Measurements from ENCODE around the gene SNAPC4. TPM values are rescaled to one million over a fixed set of nuclear protein-coding genes. Genes with fewer than 3 reads are reported as not detected.
"Not testable (repeated sequence)": the region's sequence is repeated elsewhere in the genome, so short reads cannot be mapped to it uniquely, and the experiment has no call there.

Gene SNAPC4
- total and polyA plus RNA-seq, 4 experiments from 2014 or later = 0.35 to 15.4 (median 7.6) TPM

DNA sequence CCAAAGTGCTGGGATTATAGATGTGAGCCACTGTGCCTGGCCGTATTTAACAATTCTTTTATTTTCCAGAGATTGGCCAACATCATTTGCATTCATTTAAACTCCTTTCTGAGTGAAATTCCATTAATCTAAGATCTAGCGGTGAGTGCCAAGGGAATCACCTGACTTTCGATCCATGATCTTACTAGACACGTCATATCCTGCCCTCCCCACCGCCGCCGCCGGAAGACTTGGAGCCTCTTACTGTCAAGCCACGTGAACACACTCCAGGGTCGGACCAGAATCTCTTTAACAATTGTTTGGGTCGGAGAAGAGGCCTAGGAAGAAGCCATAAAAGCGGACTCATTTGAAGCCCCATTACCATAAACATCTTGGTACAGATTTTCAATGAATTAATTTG, 26.8 kb upstream of the SNAPC4 start:
- H3K9me3 ChIP-seq (ENCODE audit: control insufficient read depth in 1 of 2, low read length in 2 of 2) = no peaks in the 10 kb centered on the region
- no peaks in the 10 kb centered on the region for H3K4me1 ChIP-seq (ENCODE audit: insufficient read depth, low read length)
- no peak overlapping the region for H3K4me3 ChIP-seq (ENCODE audit: low read length in 2 of 2)
- intact Hi-C loops (cut with micrococcal nuclease) = no loop called here
- no peaks in the 10 kb centered on the region for H3K27me3 ChIP-seq (ENCODE audit: insufficient read depth, low read length)
- Mint-ChIP-seq H3K4me3 (no peak overlapping the region), H3K9me3 (no peaks in the 10 kb centered on the region), H3K4me1 (no peaks in the 10 kb centered on the region), H3K27me3 (no peaks in the 10 kb centered on the region), H3K27ac (peak overlapping the region in 3 of 7 donors; percentile 37 to 69 (median 40)), H3K36me3 (peaks cover 9 to 52% of the 10 kb centered on the region in 2 donors)
- POLR2A ChIA-PET (ENCODE audit: partially characterized antibody) = no interaction called here
- H3K36me3 ChIP-seq (ENCODE audit: insufficient read depth, low read length) = peaks cover 29% of the 10 kb centered on the region
- DNase-seq = no peak
- CTCF ChIA-PET (ENCODE audit: partially characterized antibody) = no interaction called here
- no peak overlapping the region for H3K27ac ChIP-seq (ENCODE audit: low read depth, low read length)

GRCh38 chr9:136425367-136425766, 25.4 kb upstream of the SNAPC4 start:
- peaks cover 32% of the 10 kb centered on the region for H3K36me3 ChIP-seq (ENCODE audit: insufficient read depth, low read length)
- H3K4me3 ChIP-seq (ENCODE audit: low read length in 2 of 2); H3K4me1 ChIP-seq (ENCODE audit: insufficient read depth, low read length); H3K27me3 Mint-ChIP-seq; intact Hi-C loops (cut with micrococcal nuclease); H3K4me1 Mint-ChIP-seq; H3K27me3 ChIP-seq (ENCODE audit: insufficient read depth, low read length); H3K9me3 ChIP-seq (ENCODE audit: control insufficient read depth in 1 of 2, low read length in 2 of 2); H3K4me3 Mint-ChIP-seq; H3K9me3 Mint-ChIP-seq; H3K27ac ChIP-seq (ENCODE audit: low read depth, low read length); CTCF ChIA-PET (ENCODE audit: partially characterized antibody); DNase-seq; POLR2A ChIA-PET (ENCODE audit: partially characterized antibody): not testable (repeated sequence)
- H3K36me3 Mint-ChIP-seq = peaks cover 8 to 58% of the 10 kb centered on the region in 2 donors
- peak overlapping the region in 1 of 7 donors; percentile 35 for H3K27ac Mint-ChIP-seq

- H3K36me3 Mint-ChIP-seq = peaks cover 6 to 57% of the 10 kb centered on the region in 2 donors
- Histone ChIP-seq H3K36me3 (ENCODE audit: insufficient read depth, low read length) (peaks cover 30% of the 10 kb centered on the region), H3K27me3 (ENCODE audit: insufficient read depth, low read length) (no peaks in the 10 kb centered on the region), H3K9me3 (ENCODE audit: control insufficient read depth in 1 of 2, low read length in 2 of 2) (no peaks in the 10 kb centered on the region), H3K4me3 (ENCODE audit: low read length in 2 of 2) (no peak overlapping the region), H3K27ac (ENCODE audit: low read depth, low read length) (no peak overlapping the region), H3K4me1 (ENCODE audit: insufficient read depth, low read length) (no peaks in the 10 kb centered on the region)
- DNase-seq = no peak
- intact Hi-C loops (cut with micrococcal nuclease) = no loop called here
- peak overlapping the region in 3 of 7 donors; percentile 27 to 48 (median 35) for H3K27ac Mint-ChIP-seq
- POLR2A ChIA-PET (ENCODE audit: partially characterized antibody) = interaction anchor here (0.7 to 1.1 kb wide), 2 partner anchors 12 to 61 kb away, joined by 3 to 4 read pairs; partner anchors contain the start of gene DNLZ
- H3K4me1 Mint-ChIP-seq = no peaks in the 10 kb centered on the region
- no peak overlapping the region for H3K4me3 Mint-ChIP-seq
- H3K9me3 Mint-ChIP-seq = no peaks in the 10 kb centered on the region
- H3K27me3 Mint-ChIP-seq = no peaks in the 10 kb centered on the region
- CTCF ChIA-PET (ENCODE audit: partially characterized antibody) = no interaction called here
These were observed 24.9 kb upstream of the SNAPC4 start for GRCh38 chr9:136424750-136425362.

DNA sequence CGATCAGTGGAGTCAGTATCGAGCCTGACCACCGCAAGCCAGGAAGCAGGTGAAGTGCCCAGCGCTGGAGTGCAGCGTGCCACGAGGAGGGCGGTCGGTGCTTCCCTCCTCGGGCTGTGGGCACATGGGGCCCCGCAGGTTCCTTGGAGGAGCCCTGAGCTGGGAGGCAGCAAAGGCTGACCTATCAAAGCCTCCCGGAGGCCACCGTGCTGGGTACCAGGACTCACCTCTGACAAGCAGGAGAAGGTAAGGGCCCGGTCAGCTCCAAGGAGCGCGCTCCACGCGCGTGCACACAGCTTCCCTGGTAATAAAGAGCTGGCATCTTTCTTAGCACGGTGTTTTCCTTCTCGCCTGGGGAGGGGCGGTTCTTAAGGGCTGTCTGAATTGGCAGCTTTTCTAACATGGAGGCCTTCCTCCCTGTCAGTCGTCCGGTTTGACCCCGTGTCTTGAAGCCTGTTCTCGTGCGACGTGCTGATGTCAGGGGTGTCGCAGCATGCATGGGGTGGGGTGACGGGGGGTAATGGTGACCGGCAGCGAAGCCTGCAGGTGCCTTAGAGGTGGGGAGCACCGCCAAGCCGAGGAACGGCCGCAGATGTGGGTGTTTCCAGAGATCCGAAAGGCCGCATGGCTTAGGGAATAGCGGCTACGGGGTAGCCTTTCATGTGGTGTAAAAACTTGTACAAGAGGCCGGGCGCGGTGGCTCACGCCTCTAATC, 23.6 kb upstream of the SNAPC4 start:
- no peak overlapping the region for H3K27ac ChIP-seq (ENCODE audit: low read depth, low read length)
- H3K27ac Mint-ChIP-seq = no peak overlapping the region
- H3K9me3 ChIP-seq (ENCODE audit: control insufficient read depth in 1 of 2, low read length in 2 of 2) = no peaks in the 10 kb centered on the region
- peaks cover 10 to 57% of the 10 kb centered on the region in 2 donors for H3K36me3 Mint-ChIP-seq
- H3K4me1 ChIP-seq (ENCODE audit: insufficient read depth, low read length) = no peaks in the 10 kb centered on the region
- H3K4me3 ChIP-seq (ENCODE audit: low read length in 2 of 2) = no peak overlapping the region
- no peak for DNase-seq
- intact Hi-C loops (cut with micrococcal nuclease) = no loop called here
- ChIA-PET POLR2A (ENCODE audit: partially characterized antibody) (interaction anchor here (1.1 kb wide), 1 partner anchor 60 kb away, joined by 3 read pairs; the partner anchor contains the start of gene DNLZ), CTCF (ENCODE audit: partially characterized antibody) (no interaction called here)
- H3K36me3 ChIP-seq (ENCODE audit: insufficient read depth, low read length) = peaks cover 35% of the 10 kb centered on the region
- no peak overlapping the region for H3K4me3 Mint-ChIP-seq
- H3K27me3 Mint-ChIP-seq = no peaks in the 10 kb centered on the region
- H3K27me3 ChIP-seq (ENCODE audit: insufficient read depth, low read length) = no peaks in the 10 kb centered on the region
- H3K9me3 Mint-ChIP-seq = no peaks in the 10 kb centered on the region
- no peaks in the 10 kb centered on the region for H3K4me1 Mint-ChIP-seq

- no peak overlapping the region for H3K4me3 Mint-ChIP-seq
- H3K27ac ChIP-seq (ENCODE audit: low read depth, low read length) = no peak overlapping the region
- no peaks in the 10 kb centered on the region for H3K4me1 ChIP-seq (ENCODE audit: insufficient read depth, low read length)
- intact Hi-C loops (cut with micrococcal nuclease) = no loop called here
- ChIA-PET CTCF (ENCODE audit: partially characterized antibody) (no interaction called here), POLR2A (ENCODE audit: partially characterized antibody) (no interaction called here)
- no peak overlapping the region for H3K4me3 ChIP-seq (ENCODE audit: low read length in 2 of 2)
- H3K9me3 ChIP-seq (ENCODE audit: control insufficient read depth in 1 of 2, low read length in 2 of 2) = no peaks in the 10 kb centered on the region
- DNase-seq = no peak
- peaks cover 42% of the 10 kb centered on the region for H3K36me3 ChIP-seq (ENCODE audit: insufficient read depth, low read length)
- H3K27me3 Mint-ChIP-seq = no peaks in the 10 kb centered on the region
- peaks cover 12 to 61% of the 10 kb centered on the region in 2 donors for H3K36me3 Mint-ChIP-seq
- H3K27me3 ChIP-seq (ENCODE audit: insufficient read depth, low read length) = no peaks in the 10 kb centered on the region
- no peak overlapping the region for H3K27ac Mint-ChIP-seq
- no peaks in the 10 kb centered on the region for H3K4me1 Mint-ChIP-seq
- H3K9me3 Mint-ChIP-seq = no peaks in the 10 kb centered on the region
These were observed 22.9 kb upstream of the SNAPC4 start for GRCh38 chr9:136422876-136423275.

DNA sequence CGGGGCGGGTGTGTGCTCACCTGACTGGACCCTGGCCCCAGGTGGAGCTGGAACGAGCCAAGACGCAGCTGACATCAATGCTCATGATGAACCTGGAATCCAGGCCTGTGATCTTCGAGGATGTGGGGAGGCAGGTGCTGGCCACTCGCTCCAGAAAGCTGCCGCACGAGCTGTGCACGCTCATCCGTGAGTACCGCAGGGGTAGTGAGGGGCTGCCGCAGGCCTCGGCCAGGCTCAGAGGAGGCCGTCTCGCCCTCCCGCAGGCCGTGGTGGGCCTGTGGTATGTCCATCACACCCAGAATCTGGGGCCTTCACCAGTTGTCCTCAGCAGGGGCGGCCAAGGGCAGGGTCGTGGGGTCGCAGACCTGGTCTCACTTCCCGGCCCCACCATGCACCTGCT, 21.8 kb upstream of the SNAPC4 start:
- H3K27me3 ChIP-seq (ENCODE audit: insufficient read depth, low read length) = no peaks in the 10 kb centered on the region
- H3K27ac ChIP-seq (ENCODE audit: low read depth, low read length) = no peak overlapping the region
- H3K9me3 Mint-ChIP-seq = no peaks in the 10 kb centered on the region
- H3K27ac Mint-ChIP-seq = no peak overlapping the region
- no peaks in the 10 kb centered on the region for H3K9me3 ChIP-seq (ENCODE audit: control insufficient read depth in 1 of 2, low read length in 2 of 2)
- DNase-seq = no peak
- H3K36me3 Mint-ChIP-seq = peaks cover 17 to 68% of the 10 kb centered on the region in 2 donors
- no peak overlapping the region for H3K4me3 ChIP-seq (ENCODE audit: low read length in 2 of 2)
- H3K4me3 Mint-ChIP-seq = no peak overlapping the region
- no peaks in the 10 kb centered on the region for H3K27me3 Mint-ChIP-seq
- H3K36me3 ChIP-seq (ENCODE audit: insufficient read depth, low read length) = peaks cover 53% of the 10 kb centered on the region
- ChIA-PET POLR2A (ENCODE audit: partially characterized antibody) (no interaction called here), CTCF (ENCODE audit: partially characterized antibody) (no interaction called here)
- H3K4me1 ChIP-seq (ENCODE audit: insufficient read depth, low read length) = no peaks in the 10 kb centered on the region
- intact Hi-C loops (cut with micrococcal nuclease) = no loop called here
- H3K4me1 Mint-ChIP-seq = no peaks in the 10 kb centered on the region

- CTCF ChIA-PET (ENCODE audit: partially characterized antibody) = no interaction called here
- POLR2A ChIA-PET (ENCODE audit: partially characterized antibody) = interaction anchor here (1.5 kb wide), 1 partner anchor 10 kb away, joined by 5 read pairs; no protein-coding TSS in a partner anchor
These were observed 19.1 kb upstream of the SNAPC4 start for GRCh38 chr9:136419092-136419420.

More at GRCh38 chr9:136419092-136419420, 19.1 kb upstream of the SNAPC4 start:
- Mint-ChIP-seq H3K9me3 (no peaks in the 10 kb centered on the region), H3K27me3 (no peaks in the 10 kb centered on the region), H3K4me3 (no peak overlapping the region), H3K27ac (no peak overlapping the region), H3K4me1 (no peaks in the 10 kb centered on the region), H3K36me3 (peaks cover 31 to 69% of the 10 kb centered on the region in 2 donors)
- Histone ChIP-seq H3K4me3 (ENCODE audit: low read length in 2 of 2) (no peak overlapping the region), H3K4me1 (ENCODE audit: insufficient read depth, low read length) (no peaks in the 10 kb centered on the region), H3K36me3 (ENCODE audit: insufficient read depth, low read length) (peaks cover 73% of the 10 kb centered on the region), H3K27me3 (ENCODE audit: insufficient read depth, low read length) (no peaks in the 10 kb centered on the region), H3K9me3 (ENCODE audit: control insufficient read depth in 1 of 2, low read length in 2 of 2) (no peaks in the 10 kb centered on the region), H3K27ac (ENCODE audit: low read depth, low read length) (no peak overlapping the region)
- DNase-seq = no peak
- intact Hi-C loops (cut with micrococcal nuclease) = no loop called here

Data from CD4-positive, alpha-beta memory T cell (primary cell).